Measurements from ENCODE around the gene LHX4. TPM values are rescaled to one million over a fixed set of nuclear protein-coding genes. Genes with fewer than 3 reads are reported as not detected.
A peak's percentile ranks its signal among the peaks of the same experiment; 100 is the strongest.

LHX4 gene
- total RNA-seq, 1 donor from 2014 or later: 0.72 TPM

DNA sequence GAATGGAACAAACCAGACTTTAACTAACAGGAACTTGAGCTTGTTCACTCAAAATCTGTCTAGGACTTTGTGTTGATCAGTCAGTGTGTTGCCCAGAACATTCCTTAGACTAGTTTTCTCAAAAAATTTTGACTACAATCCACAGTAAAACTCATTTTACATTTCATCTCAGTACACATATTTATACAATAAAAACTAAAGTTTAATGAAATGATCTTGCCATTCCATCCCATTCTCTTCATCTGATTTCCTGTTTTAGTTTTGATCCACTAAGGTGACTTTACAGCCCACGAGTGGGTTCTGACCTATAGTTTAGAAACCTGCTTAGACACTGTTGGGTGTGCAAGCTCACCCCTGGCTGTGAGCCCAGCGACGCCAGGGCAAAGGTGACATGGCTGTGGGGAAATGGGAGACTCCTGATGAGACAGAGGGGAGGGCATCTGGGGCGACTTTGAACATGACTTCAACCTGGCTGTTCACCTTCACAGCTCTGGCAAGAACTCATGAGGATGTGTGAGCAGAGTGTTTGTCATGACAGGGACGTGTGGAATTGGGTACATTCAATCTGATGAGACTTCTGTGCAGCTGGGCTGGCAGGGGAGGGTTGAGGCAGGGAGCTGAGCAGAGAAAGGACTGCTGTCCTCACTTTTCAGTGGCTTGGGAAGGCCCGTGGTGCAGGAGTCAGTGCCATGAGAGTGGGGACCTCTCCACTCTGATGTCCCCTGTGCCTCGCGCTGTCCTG lies 40.6 kb downstream of the LHX4 start:
- DNase-seq (ENCODE audit: low spot score): no peak

DNA sequence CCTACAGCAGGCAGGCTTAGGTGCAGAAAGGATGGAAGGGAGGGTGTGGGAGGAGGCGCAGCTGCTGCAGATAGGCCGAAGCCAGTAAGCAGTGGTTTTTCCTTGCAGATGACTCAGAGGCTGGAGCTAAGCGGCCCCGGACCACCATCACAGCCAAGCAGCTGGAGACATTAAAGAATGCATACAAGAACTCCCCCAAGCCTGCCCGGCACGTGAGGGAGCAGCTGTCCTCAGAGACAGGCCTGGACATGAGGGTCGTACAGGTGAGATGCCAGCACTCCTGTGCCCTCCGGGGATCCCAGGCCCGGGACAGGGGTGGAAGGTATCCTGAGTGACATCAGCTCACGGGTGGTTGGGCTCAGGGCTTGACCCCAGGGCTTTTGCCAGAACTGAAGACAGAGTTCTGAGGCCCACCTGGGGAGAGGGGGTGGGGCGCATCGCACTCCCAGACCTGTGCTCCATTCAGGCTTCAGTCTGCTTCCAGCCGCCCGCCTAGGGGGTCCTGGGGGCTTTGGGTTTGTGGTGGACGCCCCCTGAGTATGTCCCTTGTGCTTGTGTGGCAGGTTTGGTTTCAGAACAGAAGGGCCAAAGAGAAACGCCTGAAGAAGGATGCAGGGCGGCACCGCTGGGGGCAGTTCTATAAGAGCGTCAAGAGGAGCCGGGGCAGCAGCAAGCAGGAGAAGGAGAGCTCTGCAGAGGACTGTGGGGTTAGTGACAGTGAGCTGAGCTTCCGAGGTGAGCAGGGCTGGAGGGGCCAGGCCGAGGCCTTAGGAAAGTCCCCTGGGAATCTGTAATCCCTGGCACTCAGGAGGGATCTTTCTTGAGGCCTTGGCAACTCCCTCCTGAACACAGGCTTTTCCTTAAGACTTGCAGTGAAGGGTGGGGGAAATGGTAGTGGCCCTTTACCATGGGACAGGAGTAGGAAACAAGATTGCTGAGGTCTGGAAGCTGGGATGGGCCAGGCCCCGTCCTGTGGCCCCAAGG lies 41.5 kb downstream of the LHX4 start:
- DNase-seq (ENCODE audit: low spot score): peak; percentile 73

DNA sequence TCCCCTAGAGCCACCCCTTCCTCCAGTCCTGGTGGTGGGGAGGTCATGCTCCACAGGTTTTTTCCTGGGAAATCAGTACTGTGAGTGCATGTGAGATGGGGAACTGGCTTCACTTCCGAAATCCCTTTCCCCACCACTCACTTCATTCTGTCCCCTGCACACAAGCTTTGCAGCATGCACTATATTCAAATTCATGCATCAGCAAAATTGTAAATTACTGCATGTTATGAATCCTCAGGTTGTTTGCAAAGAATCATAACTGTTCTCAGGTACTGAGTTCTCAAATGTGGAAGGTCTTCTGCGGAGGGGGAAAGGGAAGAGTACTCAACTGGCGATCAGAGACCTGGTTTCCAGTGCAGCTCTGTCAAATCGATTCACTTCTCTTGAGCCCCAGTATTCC lies 42.3 kb downstream of the LHX4 start:
- no peak for DNase-seq (ENCODE audit: low spot score)

DNA sequence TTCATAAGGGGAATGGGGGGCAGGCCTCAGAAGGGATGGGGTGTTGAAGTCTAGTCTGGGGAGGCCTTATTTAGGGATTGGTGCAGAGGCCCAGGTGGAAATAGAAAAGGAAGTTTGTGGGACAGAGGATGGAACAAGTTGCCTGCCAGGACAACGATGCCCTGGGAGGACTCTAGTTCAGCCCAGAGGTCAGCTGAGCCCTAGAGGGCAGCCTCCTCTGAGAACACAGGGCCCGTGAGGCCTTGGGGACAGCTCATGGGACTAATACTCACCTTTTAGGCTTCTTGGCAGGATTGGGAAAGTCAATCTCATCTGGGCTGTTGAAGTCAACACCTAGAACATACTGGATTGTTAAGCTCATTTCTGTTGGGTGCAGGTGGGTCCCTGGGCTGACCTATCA lies 43.0 kb downstream of the LHX4 start:
- DNase-seq (ENCODE audit: low spot score): no peak

DNA sequence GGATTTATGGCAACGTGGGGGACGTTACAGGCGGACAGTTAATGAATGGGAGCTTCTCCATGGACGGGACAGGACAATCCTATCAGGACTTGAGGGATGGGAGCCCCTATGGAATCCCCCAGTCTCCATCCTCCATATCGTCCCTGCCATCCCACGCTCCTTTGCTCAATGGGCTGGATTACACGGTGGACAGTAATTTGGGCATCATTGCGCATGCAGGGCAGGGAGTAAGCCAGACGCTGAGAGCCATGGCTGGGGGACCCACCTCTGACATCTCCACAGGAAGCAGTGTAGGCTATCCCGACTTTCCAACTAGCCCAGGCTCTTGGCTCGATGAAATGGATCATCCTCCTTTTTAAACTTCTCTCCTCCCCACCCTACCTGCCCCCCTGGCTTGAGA lies 44.2 kb downstream of the LHX4 start:
- no peak for DNase-seq (ENCODE audit: low spot score)

DNA sequence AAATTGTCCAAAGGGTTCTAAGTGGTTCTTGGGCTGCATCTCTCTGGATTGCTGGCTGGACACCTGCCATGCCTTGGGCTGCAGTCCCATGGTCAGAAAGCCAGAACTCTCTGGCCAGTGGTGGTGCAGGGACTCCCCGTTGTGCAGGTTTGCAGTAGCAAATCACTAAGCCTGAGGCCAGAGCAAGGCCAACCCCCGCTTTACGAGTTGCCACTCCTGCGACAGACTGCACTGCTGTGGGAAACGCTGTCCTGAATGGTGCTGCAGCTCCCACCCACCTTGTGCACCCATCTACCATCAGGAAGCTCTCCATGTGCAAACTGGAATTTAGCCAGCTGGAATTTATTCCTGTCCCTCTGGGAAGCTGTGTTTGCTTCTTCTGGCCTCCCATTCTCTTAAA lies 45.7 kb downstream of the LHX4 start:
- DNase-seq (ENCODE audit: low spot score): no peak

DNA sequence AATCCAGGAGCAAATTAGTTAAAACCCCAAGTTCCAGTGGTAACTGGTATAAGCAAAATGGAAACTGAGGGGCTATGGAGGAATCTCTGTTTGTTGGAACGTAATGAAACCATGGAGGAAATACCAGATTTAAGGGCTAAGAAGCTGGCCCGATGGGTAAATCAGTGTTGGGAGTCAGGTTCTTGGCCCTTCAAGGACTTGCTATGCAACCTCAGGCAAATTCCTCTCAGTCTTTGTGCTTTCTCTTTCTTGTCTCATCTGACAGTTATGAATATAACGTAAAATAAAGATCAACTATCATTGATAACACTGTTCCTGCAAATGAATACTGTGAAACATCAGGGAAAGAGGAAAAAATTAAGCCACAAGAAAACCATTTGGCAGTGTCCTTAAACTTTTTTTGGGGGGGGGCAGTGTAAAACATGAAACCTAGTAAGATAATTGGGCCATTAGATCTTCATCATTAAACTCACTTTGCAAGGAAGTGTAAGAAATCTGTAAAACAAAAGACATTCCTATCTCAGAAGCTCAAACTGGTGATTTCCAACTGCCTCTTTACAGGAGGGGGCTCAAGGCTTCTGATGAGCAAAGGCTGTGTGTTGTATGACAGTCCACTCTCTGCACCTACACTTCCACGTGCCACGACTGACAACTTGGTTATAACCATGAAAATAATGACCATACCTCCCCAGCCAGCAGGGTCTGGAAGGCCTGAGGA lies 47.6 kb downstream of the LHX4 start:
- DNase-seq (ENCODE audit: low spot score): no peak

DNA sequence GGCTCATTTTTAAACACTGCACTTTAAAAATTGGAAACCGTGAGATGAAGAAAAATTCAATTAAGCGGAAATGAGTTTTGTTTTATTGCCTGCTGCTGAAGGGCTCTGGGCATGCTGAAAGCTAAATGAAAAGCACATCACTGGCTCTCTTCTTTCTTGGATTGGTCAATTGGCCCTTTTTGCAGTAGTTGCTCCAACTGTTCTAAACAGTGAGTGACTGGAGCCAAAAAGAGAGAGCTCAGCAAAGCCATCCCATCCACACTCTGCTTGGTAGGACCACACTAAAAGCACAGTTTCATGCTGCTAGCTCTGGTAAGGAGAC lies 48.1 kb downstream of the LHX4 start:
- DNase-seq (ENCODE audit: low spot score): no peak

DNA sequence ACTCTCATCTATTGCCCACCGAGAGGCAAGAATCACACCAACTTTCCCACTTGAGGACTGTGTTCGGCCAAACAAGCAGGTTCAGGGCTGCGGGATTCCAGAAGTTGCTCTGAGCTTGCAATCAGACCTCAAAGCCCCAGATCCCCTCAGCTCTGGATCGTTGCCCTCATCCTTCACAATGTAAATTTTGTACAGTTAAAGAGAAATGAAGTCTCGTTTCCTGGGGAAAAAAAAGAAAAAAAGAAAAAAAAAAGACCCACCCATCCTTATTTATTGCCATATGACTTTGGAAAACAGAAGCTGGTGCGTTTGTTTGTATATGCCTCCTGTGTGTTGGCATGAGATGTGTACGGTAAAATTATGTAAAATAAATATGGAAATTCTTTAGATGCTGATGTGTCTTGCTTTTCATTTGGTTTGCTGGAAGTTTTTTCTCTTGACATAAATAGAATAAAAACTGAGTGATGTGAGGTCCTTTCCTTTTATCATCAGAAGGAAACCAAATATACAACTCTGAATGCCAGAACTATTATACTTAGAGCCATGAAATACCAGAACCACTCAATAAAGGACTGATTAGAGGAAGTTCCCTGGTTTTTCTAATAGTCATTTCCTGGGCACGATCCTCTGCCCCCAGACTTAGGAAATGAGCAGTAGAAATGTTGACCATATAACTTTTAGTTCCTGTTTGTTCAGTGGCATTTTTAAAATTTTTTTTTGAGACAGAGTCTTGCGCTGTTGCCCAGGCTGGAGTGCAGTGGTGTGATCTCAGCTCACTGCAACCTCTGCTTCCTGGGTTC lies 48.7 kb downstream of the LHX4 start:
- DNase-seq (ENCODE audit: low spot score): peak; percentile 20

DNA sequence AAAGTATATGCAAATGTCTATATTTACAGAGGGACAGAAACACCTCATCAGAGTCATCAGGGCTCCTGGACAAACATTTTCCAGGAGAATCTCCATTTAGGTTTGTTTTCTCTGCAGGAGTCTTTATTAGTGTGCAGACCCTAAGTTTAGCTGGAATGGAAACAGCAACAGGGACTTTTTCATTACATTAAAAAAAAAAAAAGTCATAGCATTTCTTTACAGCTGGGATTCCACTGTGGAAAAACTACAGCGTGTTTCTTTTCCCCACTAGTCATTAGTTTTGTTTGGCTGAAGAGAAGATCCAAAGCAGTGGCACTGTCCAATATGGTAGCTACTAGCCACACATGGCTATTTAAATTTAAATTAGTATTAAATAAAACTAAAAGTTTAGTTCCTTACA lies 49.6 kb downstream of the LHX4 start:
- no peak for DNase-seq (ENCODE audit: low spot score)

DNA sequence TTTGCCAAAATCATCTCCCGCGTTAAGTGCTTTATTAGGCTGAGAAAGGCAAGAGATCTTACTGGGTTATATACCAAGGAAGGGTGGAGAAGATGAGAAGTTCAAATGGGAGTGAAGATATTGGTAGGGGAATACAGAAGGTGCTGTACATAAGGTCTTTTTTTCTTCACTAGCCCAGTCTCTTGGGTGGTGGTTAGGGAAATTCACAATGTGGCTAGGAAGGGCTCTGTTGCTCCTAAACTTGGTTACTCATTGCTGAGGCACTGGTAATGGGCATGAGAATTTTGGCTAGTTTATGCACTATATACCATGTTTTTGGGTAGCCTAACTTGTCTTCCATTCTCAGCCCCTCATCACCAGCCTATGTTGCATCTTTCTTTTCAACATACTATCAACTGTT lies 50.6 kb downstream of the LHX4 start:
- DNase-seq (ENCODE audit: low spot score): no peak

DNA sequence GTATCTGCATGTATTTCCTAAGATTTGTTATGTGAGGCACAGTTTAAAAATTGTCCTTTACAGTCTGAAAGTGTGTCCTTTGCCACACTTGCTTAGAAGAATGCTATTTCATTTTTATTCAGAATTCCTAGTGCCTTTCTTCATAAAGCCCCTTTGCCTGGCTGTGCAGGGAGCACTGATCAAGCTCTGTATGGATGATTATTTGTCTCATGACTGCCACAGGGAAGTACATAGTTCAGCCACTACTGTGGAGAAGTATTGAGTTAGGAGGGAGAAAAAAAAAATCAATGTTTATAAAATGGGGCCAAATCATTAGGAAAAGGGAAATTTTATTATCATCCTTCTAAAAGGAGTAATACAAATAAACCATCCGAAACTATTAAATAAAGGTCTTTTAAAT lies 51.4 kb downstream of the LHX4 start:
- DNase-seq (ENCODE audit: low spot score): no peak

DNA sequence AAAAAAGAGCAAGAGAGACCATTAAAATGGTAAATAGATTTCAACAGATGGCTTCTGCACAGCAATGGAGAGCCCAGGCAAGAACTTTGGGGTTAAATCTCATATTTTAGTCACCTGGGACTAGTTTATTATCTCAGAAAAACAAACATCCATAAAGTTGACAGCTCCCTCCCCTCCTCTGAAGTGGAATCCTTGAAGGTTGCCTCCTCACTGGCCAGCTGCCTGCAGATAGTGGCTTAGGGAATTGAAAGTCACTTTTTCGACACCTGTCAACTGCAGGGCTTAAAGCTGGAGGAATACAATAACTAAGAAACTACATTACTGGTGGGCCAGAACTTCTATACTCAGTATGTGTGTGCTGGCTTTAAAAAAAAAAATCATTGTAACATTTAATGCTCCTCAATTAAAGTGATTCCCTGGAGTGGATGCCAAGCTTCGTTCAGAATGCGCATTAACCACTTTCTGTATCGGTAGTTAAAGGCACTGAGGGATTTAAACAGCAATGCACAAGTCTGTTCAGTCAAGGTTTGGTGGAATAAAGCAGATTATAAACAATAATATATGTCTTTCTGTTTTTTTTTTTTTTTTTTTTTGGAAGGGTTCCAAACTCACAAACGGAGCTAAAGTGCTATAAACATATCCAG lies 52.5 kb downstream of the LHX4 start:
- no peak for DNase-seq (ENCODE audit: low spot score)

DNA sequence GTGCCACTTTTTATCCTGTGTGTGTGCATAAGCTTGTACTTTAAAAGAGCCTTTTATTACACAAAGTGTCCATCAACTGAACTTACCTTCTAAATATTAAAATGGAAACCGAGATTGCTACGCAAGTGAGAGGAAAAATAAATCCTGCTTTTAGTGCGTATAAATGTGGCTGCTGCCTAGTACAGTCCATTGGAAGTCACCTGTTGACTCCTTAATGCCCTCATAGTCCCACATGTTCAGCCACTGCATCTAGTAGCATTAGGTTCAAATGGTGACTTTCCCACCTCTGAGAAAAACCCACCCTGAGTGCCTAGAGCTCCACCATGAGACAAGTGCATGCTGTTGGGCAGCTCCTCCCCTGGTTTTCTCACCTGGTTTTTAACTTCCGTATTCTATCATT lies 53.0 kb downstream of the LHX4 start:
- no peak for DNase-seq (ENCODE audit: low spot score)

DNA sequence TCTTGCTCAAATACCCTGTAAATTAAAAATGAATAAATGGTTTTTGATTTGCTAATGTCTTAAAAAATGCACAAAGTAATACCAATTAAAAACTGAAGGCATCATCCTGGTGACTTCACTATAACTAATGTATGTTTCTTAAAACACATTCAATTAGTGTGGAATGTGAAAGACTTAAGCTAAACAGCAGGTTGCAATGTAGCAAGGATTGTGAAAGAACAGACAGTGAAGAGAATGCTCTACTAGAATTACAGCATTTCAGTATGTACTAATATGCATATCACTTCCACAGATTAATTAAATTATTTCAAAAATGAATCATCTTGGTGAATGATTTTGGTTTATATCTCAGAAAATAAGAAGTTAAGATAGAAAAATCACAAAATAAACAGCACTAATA lies 56.4 kb downstream of the LHX4 start:
- no peak for DNase-seq (ENCODE audit: low spot score)

DNA sequence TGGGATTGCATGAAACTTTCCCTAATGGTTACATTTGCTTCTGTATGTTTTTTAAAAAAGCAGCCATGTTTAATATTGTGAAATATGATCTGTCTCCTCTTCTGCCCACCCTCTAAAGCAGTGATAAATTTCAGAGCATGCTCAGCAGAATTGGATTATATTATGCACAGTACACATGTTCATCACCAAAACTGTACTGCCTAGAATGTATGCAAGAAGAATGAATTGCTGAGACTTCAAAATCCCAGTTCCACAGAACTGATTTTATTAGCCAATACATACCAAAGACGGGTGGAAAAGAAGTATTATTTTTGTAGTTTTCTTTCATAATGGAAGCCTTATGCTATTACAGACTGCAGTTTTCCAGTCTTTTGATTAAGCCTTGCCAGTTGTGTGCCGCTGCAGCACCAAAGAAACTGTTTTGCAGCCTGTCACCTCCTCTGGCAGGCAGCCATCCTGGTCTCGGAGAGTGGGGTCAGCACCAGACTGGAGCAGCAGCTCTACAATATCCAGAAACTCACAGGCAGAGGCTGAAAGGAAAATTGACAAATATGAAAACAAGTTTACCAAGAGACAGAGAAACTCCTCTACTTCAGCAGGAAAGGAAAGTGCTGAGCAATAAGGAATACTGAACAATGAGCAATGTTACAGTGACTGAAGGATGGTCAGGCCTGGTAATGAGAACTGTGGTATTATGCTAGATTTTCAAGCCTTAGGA lies 58.1 kb downstream of the LHX4 start:
- peak; percentile 21 for DNase-seq (ENCODE audit: low spot score)

DNA sequence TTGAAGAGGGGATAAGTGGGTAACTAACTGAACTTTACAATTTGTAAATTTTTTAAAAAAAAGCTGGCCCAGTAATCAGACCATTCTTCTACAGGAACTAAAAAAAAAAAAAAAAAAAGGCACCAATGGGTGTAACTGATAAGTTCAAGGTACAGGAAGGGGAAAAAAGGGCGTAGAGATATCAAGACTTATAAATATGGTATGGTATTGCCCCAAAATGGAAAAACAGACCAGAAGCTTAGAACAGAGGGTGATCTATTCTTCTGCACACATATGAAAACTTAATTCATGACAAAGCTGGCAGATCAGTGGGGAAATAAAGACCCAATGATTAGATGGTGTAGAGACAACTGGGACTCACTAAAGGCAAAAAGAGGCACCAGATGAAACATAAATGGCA lies 58.9 kb downstream of the LHX4 start:
- DNase-seq (ENCODE audit: low spot score): no peak

DNA sequence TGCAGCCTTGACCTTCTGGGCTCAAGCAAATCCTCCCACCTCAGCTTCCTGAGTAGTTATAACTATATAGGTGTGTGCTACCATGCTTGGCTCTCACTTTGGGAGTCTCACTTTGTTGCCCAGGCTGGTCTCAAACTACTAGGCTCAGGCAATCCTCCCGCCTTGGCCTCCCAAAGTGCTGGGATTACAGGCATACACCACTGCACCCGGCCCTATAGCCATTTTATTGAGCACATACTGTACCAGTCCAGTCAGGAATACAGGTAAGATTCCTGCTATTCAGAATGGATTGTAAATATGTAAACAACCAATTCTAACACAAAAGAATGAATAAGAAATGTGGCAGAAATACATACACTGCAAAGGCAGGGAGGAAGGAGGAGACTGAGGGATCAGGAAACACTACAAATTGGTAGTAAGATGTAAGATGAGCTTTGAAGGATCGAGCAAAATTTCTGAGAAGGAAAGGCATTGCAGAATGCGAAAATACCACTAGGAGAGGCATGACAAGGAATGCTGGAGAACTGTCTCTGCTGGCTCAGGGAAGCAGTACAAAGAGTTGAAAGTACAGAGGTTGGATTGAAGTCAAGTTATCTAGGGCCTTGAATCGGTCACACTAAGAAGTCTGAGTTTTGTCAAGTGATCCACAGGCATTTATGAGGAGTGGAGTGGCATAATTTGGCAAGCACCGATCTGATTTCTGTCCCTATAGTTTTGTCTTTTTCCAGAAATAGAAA lies 60.4 kb downstream of the LHX4 start:
- no peak for DNase-seq (ENCODE audit: low spot score)

DNA sequence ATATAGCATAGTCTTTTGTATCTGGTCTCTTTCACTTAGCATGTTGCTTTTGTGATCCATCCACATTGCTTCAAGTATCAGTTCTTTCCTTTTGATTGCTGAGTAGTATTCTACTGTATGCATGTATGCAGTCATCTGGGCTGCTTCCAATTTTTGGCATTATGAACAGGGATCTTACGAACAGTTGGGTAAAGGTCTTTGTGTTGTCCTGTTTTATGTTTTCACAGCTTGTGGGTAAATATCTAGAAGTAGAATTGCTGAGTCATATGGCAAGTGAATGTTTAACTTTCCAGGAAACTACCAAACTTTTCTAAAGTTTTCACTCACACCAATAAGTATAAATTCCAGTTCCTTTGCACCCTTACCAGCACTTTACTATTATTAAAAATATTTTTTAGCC lies 60.9 kb downstream of the LHX4 start:
- DNase-seq (ENCODE audit: low spot score): no peak

DNA sequence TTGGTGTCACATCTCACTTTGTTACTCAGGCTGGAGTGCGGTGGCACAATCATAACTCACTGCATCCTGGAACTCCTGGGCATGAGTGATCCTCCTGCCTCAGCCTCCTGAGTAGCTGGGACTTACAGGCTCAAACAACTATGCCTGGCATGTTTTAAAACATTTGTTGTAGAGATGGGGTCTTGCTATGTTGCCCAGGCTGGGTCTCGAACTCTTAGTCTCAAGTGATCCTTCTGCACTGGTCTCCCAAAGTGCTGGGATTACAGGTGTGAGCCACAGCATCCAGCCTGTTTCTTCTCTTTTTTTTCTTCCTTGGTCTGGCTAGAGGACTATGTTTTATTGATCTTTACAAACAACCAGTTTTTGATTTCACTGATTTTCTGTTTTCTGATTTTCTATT lies 64.6 kb downstream of the LHX4 start:
- DNase-seq (ENCODE audit: low spot score): no peak

Measured in umbilical cord (tissue), 2 donors.